Astrocyte of the spinal cord (primary cell): ENCODE data around the gene SH3RF1.
A peak's percentile ranks its signal among the peaks of the same experiment; 100 is the strongest.

Source experiments
- DNase-seq: peaks from one replicate; pipeline ENCODE4 v3.0.0; 2011; ENCODE audit warnings: low read depth, low spot score
- H3K4me3 ChIP-seq: 2 replicates; pipeline ENCODE4 v1.5.1; 2011; ENCODE audit warnings: low read depth, mild to moderate bottlenecking, low read length, moderate library complexity
- CTCF ChIP-seq: IDR thresholded peaks from 2 replicates; pipeline ENCODE4 v1.5.1; 2012; ENCODE audit warnings: low read depth, mild to moderate bottlenecking, low read length, inconsistent platforms
- in situ Hi-C: cut with HindIII; loops from 2 replicates; pipeline ENCODE4 v1.10.0; 2017; ENCODE audit warnings: low sequenced_read_pairs

SH3RF1 gene

GRCh38 chr4:169253113-169253671, 17.6 kb downstream of the SH3RF1 start:
- H3K4me3 ChIP-seq = no peak overlapping the region
- no peak for TF ChIP-seq CTCF
- peak; percentile 46 for DNase-seq
- in situ Hi-C loops = no loop called here

- in situ Hi-C loops = no loop called here
- no peak for TF ChIP-seq CTCF
- peak; percentile 64 for DNase-seq
- H3K4me3 ChIP-seq = no peak overlapping the region
These were observed 18.2 kb downstream of the SH3RF1 start for GRCh38 chr4:169252339-169253112.

- peak; percentile 33 for DNase-seq
- in situ Hi-C loops = no loop called here
- TF ChIP-seq CTCF = no peak
- H3K4me3 ChIP-seq = no peak overlapping the region
These were observed 19.2 kb downstream of the SH3RF1 start for GRCh38 chr4:169251291-169252235.

- DNase-seq = no peak
- in situ Hi-C loops = no loop called here
- H3K4me3 ChIP-seq = no peak overlapping the region
- no peak for TF ChIP-seq CTCF
These were observed 20.0 kb downstream of the SH3RF1 start for GRCh38 chr4:169250796-169251195.

- no peak for TF ChIP-seq CTCF
- H3K4me3 ChIP-seq = no peak overlapping the region
- in situ Hi-C loops = no loop called here
- DNase-seq = no peak
These were observed 20.8 kb downstream of the SH3RF1 start for GRCh38 chr4:169249999-169250398.

GRCh38 chr4:169249214-169249973, 21.4 kb downstream of the SH3RF1 start:
- TF ChIP-seq CTCF = no peak
- in situ Hi-C loops = no loop called here
- DNase-seq = peak; percentile 72
- no peak overlapping the region for H3K4me3 ChIP-seq
